Neural progenitor cell (in vitro differentiated cells): ENCODE data around the gene WNT3A. TPM values are rescaled to one million over a fixed set of nuclear protein-coding genes. Genes with fewer than 3 reads are reported as not detected.

Source experiments
- DNase-seq: peaks from one replicate; pipeline ENCODE4 v3.0.0-alpha.2; 2016; ENCODE audit warnings: low spot score
- H2AFZ ChIP-seq: fragments of 200-600 bp; sonication (generic); replicated peaks from 2 replicates; pipeline ENCODE4 v1.6.1; 2016; ENCODE audit warnings: antibody characterized with exemption
- H3F3A ChIP-seq: fragments of 200-600 bp; sonication (generic); 2 replicates; pipeline ENCODE4 v1.6.1; 2016; ENCODE audit warnings: antibody characterized with exemption, low read depth
- H3K27ac ChIP-seq: fragments of 200-600 bp; sonication (generic); 2 replicates; pipeline ENCODE4 v1.5.1; 2016; ENCODE audit warnings: mild to moderate bottlenecking
- H3K27me3 ChIP-seq: fragments of 200-600 bp; sonication (generic); 2 replicates; pipeline ENCODE4 v1.6.1; 2016; ENCODE audit warnings: mild to moderate bottlenecking, moderate library complexity
- H3K36me3 ChIP-seq: fragments of 200-600 bp; sonication (generic); 2 replicates; pipeline ENCODE4 v1.5.1; 2016
- H3K4me1 ChIP-seq: fragments of 200-600 bp; sonication (generic); 2 replicates; pipeline ENCODE4 v1.6.1; 2016; ENCODE audit warnings: mixed run types
- H3K4me2 ChIP-seq: fragments of 200-600 bp; sonication (generic); 2 replicates; pipeline ENCODE4 v1.6.1; 2016
- H3K4me3 ChIP-seq: fragments of 200-600 bp; sonication (generic); 2 replicates; pipeline ENCODE4 v1.5.1; 2016
- H3K79me2 ChIP-seq: fragments of 200-600 bp; sonication (generic); 2 replicates; pipeline ENCODE4 v1.6.1; 2016; ENCODE audit warnings: low read depth
- H3K9ac ChIP-seq: fragments of 200-600 bp; sonication (generic); 2 replicates; pipeline ENCODE4 v1.6.1; 2016
- H3K9me3 ChIP-seq: fragments of 200-600 bp; sonication (generic); 2 replicates; pipeline ENCODE4 v1.5.1; 2016; ENCODE audit warnings: low read depth
- H4K20me1 ChIP-seq: fragments of 200-600 bp; sonication (generic); 2 replicates; pipeline ENCODE4 v1.6.1; 2016; ENCODE audit warnings: low read depth
- H3K27ac Mint-ChIP-seq: 3 replicates; pipeline ENCODE4 v1.8.0; 2021; ENCODE audit warnings: mixed read lengths
- H3K27me3 Mint-ChIP-seq: 2 replicates; pipeline ENCODE4 v1.8.0; 2022; ENCODE audit warnings: low read depth, mild to moderate bottlenecking, inconsistent platforms, moderate library complexity, mixed read lengths; ENCODE audit not compliant: insufficient read depth
- H3K36me3 Mint-ChIP-seq: 3 replicates; pipeline ENCODE4 v1.8.0; 2021; ENCODE audit warnings: mixed read lengths
- H3K4me1 Mint-ChIP-seq: 3 replicates; pipeline ENCODE4 v1.8.0; 2021; ENCODE audit warnings: mixed read lengths
- H3K4me3 Mint-ChIP-seq: 3 replicates; pipeline ENCODE4 v1.8.0; 2021; ENCODE audit warnings: mild to moderate bottlenecking, moderate library complexity, mixed read lengths
- H3K9me3 Mint-ChIP-seq: 3 replicates; pipeline ENCODE4 v1.8.0; 2020; ENCODE audit warnings: mixed read lengths
- CTCF ChIP-seq: fragments of 200-600 bp; sonication (generic); IDR thresholded peaks from 2 replicates; pipeline ENCODE4 v1.5.1; 2017; ENCODE audit warnings: antibody characterized with exemption, mild to moderate bottlenecking
- EZH2 ChIP-seq: fragments of 200-600 bp; sonication (generic); IDR thresholded peaks from 2 replicates; pipeline ENCODE4 v1.6.1; 2017; ENCODE audit warnings: antibody characterized with exemption, mild to moderate bottlenecking, moderate library complexity
- EZH2phosphoT487 ChIP-seq: fragments of 200-600 bp; sonication (generic); IDR thresholded peaks from 2 replicates; pipeline ENCODE4 v1.6.1; 2017; ENCODE audit warnings: antibody characterized with exemption
- total RNA-seq: library from RNA; depleted of rRNA; stranded (reverse); fragments of >200 nt; gene quantifications from 2 replicates; pipeline ENCODE4 v1.2.3, GENCODE V29; 2015; ENCODE audit warnings: low replicate concordance

Gene WNT3A
- total RNA-seq, 1 donor from 2014 or later: not detected

- Mint-ChIP-seq H3K36me3 (peaks cover 68% of the 10 kb centered on the region), H3K27ac (no peak overlapping the region), H3K9me3 (peaks cover 41% of the 10 kb centered on the region), H3K4me1 (peaks cover 13% of the 10 kb centered on the region), H3K27me3 (peaks cover 8% of the 10 kb centered on the region), H3K4me3 (no peak overlapping the region)
- H4K20me1 ChIP-seq: peaks cover 68% of the 10 kb centered on the region
- H3F3A ChIP-seq: peaks cover 4% of the 10 kb centered on the region
- H3K4me3 ChIP-seq: no peak overlapping the region
- H3K9me3 ChIP-seq: no peaks in the 10 kb centered on the region
- no peak overlapping the region for H3K4me2 ChIP-seq
- H3K4me1 ChIP-seq: no peaks in the 10 kb centered on the region
- no peak for DNase-seq
- H3K9ac ChIP-seq: no peak overlapping the region
- H2AFZ ChIP-seq: no peak overlapping the region
- no peaks in the 10 kb centered on the region for H3K36me3 ChIP-seq
- no peak overlapping the region for H3K27ac ChIP-seq
- peaks cover 78% of the 10 kb centered on the region for H3K79me2 ChIP-seq
- TF ChIP-seq EZH2: no peak
- no peak for TF ChIP-seq EZH2phosphoT487
- TF ChIP-seq CTCF: no peak
- no peaks in the 10 kb centered on the region for H3K27me3 ChIP-seq
Measured at GRCh38 chr1:228094432-228095016, 87.7 kb downstream of the WNT3A start.

DNA sequence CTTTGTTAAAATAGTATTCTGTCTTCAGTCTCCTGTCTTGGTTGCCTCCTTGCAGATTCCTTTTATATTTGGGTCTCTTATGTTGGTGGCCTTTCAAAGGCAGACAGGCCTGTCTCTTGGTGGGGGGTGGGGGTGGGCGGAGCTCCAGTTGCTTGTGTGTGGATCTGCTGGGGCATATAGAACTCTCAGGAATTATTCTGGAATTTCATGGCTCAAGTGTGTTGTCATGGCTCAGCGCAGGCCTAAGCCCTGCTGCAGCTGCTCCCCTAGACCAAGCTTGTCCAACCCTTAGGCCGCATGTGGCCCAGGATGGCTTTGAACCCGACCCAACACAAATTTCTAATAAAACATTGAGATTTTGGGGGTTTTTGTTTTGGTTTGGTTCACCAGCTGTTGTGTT lies 88.4 kb downstream of the WNT3A start:
- peaks cover 41% of the 10 kb centered on the region for H3K9me3 Mint-ChIP-seq
- peaks cover 72% of the 10 kb centered on the region for H3K79me2 ChIP-seq
- H3K36me3 Mint-ChIP-seq: peaks cover 65% of the 10 kb centered on the region
- H3K4me2 ChIP-seq: no peak overlapping the region
- no peaks in the 10 kb centered on the region for H3K36me3 ChIP-seq
- no peak overlapping the region for H3K9ac ChIP-seq
- no peak overlapping the region for H3K27ac Mint-ChIP-seq
- H3K27ac ChIP-seq: no peak overlapping the region
- no peaks in the 10 kb centered on the region for H3K9me3 ChIP-seq
- peaks cover 8% of the 10 kb centered on the region for H3K27me3 Mint-ChIP-seq
- no peak overlapping the region for H3K4me3 ChIP-seq
- no peak for DNase-seq
- no peak overlapping the region for H3K4me3 Mint-ChIP-seq
- peaks cover 4% of the 10 kb centered on the region for H3F3A ChIP-seq
- no peaks in the 10 kb centered on the region for H3K27me3 ChIP-seq
- peaks cover 10% of the 10 kb centered on the region for H3K4me1 Mint-ChIP-seq
- TF ChIP-seq EZH2phosphoT487 (no peak), EZH2 (no peak), CTCF (no peak)
- H3K4me1 ChIP-seq: no peaks in the 10 kb centered on the region
- no peak overlapping the region for H2AFZ ChIP-seq
- peaks cover 62% of the 10 kb centered on the region for H4K20me1 ChIP-seq

- no peaks in the 10 kb centered on the region for H3K4me1 ChIP-seq
- H3K27me3 Mint-ChIP-seq: peaks cover 8% of the 10 kb centered on the region
- peaks cover 59% of the 10 kb centered on the region for H4K20me1 ChIP-seq
- peaks cover 7% of the 10 kb centered on the region for H3K4me1 Mint-ChIP-seq
- H3K27ac Mint-ChIP-seq: peak overlapping the region; percentile 83
- no peak overlapping the region for H3K4me3 ChIP-seq
- H3K27ac ChIP-seq: no peak overlapping the region
- H3F3A ChIP-seq: peaks cover 4% of the 10 kb centered on the region
- no peak for TF ChIP-seq EZH2phosphoT487
- no peak overlapping the region for H3K9ac ChIP-seq
- no peaks in the 10 kb centered on the region for H3K9me3 ChIP-seq
- no peaks in the 10 kb centered on the region for H3K36me3 ChIP-seq
- H3K9me3 Mint-ChIP-seq: peaks cover 41% of the 10 kb centered on the region
- H3K36me3 Mint-ChIP-seq: peaks cover 62% of the 10 kb centered on the region
- no peak overlapping the region for H2AFZ ChIP-seq
- no peak overlapping the region for H3K4me3 Mint-ChIP-seq
- no peaks in the 10 kb centered on the region for H3K27me3 ChIP-seq
- H3K79me2 ChIP-seq: peaks cover 64% of the 10 kb centered on the region
- H3K4me2 ChIP-seq: no peak overlapping the region
- DNase-seq: no peak
Measured at GRCh38 chr1:228095938-228096337, 89.1 kb downstream of the WNT3A start.
